Measurements from ENCODE around the gene SF3B6. TPM values are rescaled to one million over a fixed set of nuclear protein-coding genes. Genes with fewer than 3 reads are reported as not detected.
A peak's percentile ranks its signal among the peaks of the same experiment; 100 is the strongest.

SF3B6 gene
- total and polyA plus RNA-seq, 2 of the 4 experiments (the other 2 are of a cell fraction): 143 to 191 TPM

DNA sequence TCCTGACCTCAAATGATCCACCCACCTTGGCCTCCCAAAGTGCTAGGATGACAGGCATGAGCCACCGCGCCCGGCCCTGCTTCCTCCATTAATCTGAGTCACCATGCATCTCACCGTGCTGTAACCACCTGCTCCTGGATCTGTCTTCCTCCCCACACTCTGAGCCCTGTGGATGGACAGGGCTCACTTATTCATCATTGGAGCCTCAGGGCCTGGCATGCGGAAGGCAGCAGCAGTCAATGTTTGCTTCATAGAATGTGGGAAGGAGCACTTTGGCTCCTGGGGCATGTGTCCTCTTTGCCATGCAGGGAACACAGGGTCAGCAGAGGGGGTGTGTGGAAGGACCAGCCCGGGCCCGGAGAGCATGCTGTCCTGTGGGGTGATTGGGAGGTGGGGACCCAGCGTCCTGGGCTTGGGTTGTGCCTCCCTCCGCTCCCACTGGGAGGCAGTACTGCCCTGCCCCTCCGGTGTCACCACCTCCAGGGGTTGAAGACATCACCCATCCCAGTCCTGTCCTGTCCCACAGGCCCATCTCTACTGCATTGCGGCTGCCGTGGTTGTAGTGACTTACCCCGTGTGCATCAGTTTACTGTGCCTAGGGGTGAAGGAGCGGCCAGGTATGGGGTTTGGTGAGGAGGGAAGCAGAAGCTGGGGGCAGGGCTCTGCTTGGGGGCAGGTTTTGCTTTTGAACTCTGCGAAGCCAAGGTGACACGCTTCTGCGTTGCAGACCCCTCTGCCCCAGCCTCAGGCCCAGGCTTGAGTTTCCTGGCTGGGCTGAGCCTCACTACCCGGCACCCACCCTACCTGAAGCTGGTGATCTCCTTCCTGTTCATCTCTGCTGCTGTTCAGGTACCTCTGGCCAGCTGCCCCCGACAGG is 54.8 kb downstream of the SF3B6 start:
- Histone ChIP-seq H3K18ac (ENCODE audit: low read depth, low read length) (no peak overlapping the region), H3K27ac (ENCODE audit: insufficient read depth, low read length) (no peak overlapping the region), H2BK15ac (ENCODE audit: low read depth, low read length) (no peak overlapping the region), H3K23ac (ENCODE audit: low read depth, low read length) (no peak overlapping the region), H3K9me3 (ENCODE audit: control insufficient read depth, insufficient read depth, low read length) (no peaks in the 10 kb centered on the region), H4K8ac (ENCODE audit: low read depth in 2 of 2, low read length in 2 of 2) (no peak overlapping the region), H4K91ac (ENCODE audit: insufficient read depth, low read depth, low read length) (no peak overlapping the region), H2BK20ac (ENCODE audit: low read depth, low read length) (no peak overlapping the region), H2BK120ac (ENCODE audit: low read depth, low read length) (no peak overlapping the region), H3K14ac (replicated peaks; ENCODE audit: low read depth, low read length) (no peak overlapping the region), H2BK5ac (ENCODE audit: low read depth, low read length, poor library complexity, severe bottlenecking) (no peak overlapping the region), H3K4me3 (ENCODE audit: insufficient read depth, low read depth, low read length) (no peak overlapping the region), H4K20me1 (ENCODE audit: insufficient read depth, low read length) (no peaks in the 10 kb centered on the region; the same call in 1 of the 2 replicates), H3K27me3 (ENCODE audit: control insufficient read depth, insufficient read depth, low read length) (no peaks in the 10 kb centered on the region), H2AFZ (replicated peaks; ENCODE audit: low read length, poor library complexity) (no peak overlapping the region), H2AK9ac (replicated peaks; ENCODE audit: low read depth, low read length, poor library complexity) (peak overlapping the region; percentile 50), H2AK5ac (ENCODE audit: low read depth, low read length) (no peak overlapping the region), H3K79me1 (ENCODE audit: low read depth in 1 of 2, low read length in 2 of 2) (peaks cover 0 to 11% of the 10 kb centered on the region in 2 experiments; a peak in 2 of 4 replicates), H3K56ac (ENCODE audit: extremely low read depth, insufficient read depth, low read length) (no peak overlapping the region), H4K5ac (ENCODE audit: low read depth, low read length) (no peak overlapping the region), H3K4ac (ENCODE audit: low read depth, low read length) (no peak overlapping the region; the same call in 1 of the 2 replicates), H3K4me1 (ENCODE audit: control insufficient read depth, insufficient read depth, low read length) (peaks cover 3% of the 10 kb centered on the region), H3K36me3 (ENCODE audit: control insufficient read depth, insufficient read depth, low read length) (peaks cover 10% of the 10 kb centered on the region), H3K9me1 (ENCODE audit: insufficient read depth, low read length) (peaks cover 15% of the 10 kb centered on the region; the same call in 1 of the 2 replicates), H3K4me2 (ENCODE audit: low read depth, low read length) (no peak overlapping the region), H3K9ac (ENCODE audit: low read depth, low read length) (no peak overlapping the region)
- CTCF ChIA-PET: interaction anchor here (0.5 kb wide), 1 partner anchor 156 kb away, joined by 5 read pairs; no protein-coding TSS in a partner anchor
- DNase-seq (no peak), ATAC-seq (ENCODE audit: low read depth) (peak; percentile 50; the same call in 1 of the 2 replicates)
- in situ Hi-C loops (cut with MboI; ENCODE audit: low sequenced_read_pairs): no loop called here
- no TSS peak for BruUV-seq (replicated peaks)
- POLR2A ChIA-PET (ENCODE audit: unreplicated experiment): no interaction called here
- 82% methylated on average over 6 of the region's 19 CpGs; no CpG with 5 or more reads in 1 of the 2 experiments for WGBS, 2 experiments (ENCODE audit: extremely low coverage in 2 of 2, insufficient read length in 1 of 2)
- TF ChIP-seq NFE2L2 (IDR thresholded peaks at IDR 0.05; ENCODE audit: low read depth, low read length) (no peak), MAFK (IDR thresholded peaks at IDR 0.05; ENCODE audit: low read depth, low read length) (no peak), POLR2A (IDR thresholded peaks at IDR 0.05; ENCODE audit: low read depth, low read length) (no peak), ELK1 (IDR thresholded peaks at IDR 0.05; ENCODE audit: borderline replicate concordance, low read depth, low read length) (no peak), RFX5 (IDR thresholded peaks at IDR 0.05; ENCODE audit: low read depth, low read length) (no peak), FOS (IDR thresholded peaks at IDR 0.05; ENCODE audit: low read depth, low read length) (no peak), BHLHE40 (IDR thresholded peaks at IDR 0.05; ENCODE audit: low read depth, low read length) (no peak), CEBPB (IDR thresholded peaks at IDR 0.05; ENCODE audit: low read depth, low read length) (no peak), RCOR1 (IDR thresholded peaks at IDR 0.05; ENCODE audit: insufficient replicate concordance, low read length) (no peak), MAZ (IDR thresholded peaks at IDR 0.05; ENCODE audit: borderline replicate concordance, low read depth, low read length) (no peak), RAD21 (IDR thresholded peaks at IDR 0.05; ENCODE audit: low read length) (peak; percentile 35), MXI1 (IDR thresholded peaks at IDR 0.05; ENCODE audit: borderline replicate concordance, low read depth, low read length) (no peak)
- TF ChIP-seq, protein P1, sequence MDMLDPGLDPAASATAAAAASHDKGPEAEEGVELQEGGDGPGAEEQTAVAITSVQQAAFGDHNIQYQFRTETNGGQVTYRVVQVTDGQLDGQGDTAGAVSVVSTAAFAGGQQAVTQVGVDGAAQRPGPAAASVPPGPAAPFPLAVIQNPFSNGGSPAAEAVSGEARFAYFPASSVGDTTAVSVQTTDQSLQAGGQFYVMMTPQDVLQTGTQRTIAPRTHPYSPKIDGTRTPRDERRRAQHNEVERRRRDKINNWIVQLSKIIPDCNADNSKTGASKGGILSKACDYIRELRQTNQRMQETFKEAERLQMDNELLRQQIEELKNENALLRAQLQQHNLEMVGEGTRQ (IDR thresholded peaks at IDR 0.05; ENCODE audit: low read depth, low read length): no peak
- TF ChIP-seq, protein P2, sequence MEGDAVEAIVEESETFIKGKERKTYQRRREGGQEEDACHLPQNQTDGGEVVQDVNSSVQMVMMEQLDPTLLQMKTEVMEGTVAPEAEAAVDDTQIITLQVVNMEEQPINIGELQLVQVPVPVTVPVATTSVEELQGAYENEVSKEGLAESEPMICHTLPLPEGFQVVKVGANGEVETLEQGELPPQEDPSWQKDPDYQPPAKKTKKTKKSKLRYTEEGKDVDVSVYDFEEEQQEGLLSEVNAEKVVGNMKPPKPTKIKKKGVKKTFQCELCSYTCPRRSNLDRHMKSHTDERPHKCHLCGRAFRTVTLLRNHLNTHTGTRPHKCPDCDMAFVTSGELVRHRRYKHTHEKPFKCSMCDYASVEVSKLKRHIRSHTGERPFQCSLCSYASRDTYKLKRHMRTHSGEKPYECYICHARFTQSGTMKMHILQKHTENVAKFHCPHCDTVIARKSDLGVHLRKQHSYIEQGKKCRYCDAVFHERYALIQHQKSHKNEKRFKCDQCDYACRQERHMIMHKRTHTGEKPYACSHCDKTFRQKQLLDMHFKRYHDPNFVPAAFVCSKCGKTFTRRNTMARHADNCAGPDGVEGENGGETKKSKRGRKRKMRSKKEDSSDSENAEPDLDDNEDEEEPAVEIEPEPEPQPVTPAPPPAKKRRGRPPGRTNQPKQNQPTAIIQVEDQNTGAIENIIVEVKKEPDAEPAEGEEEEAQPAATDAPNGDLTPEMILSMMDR (conservative IDR thresholded peaks at IDR 0.05; ENCODE audit: low read depth, low read length): peak; percentile 11; the same call in 1 of the 2 replicates
- intact Hi-C loops (cut with micrococcal nuclease): no loop called here
- dilution Hi-C loops (cut with HindIII; ENCODE audit: low sequenced_read_pairs, unreplicated experiment): no loop called here
